GM12891 (cell line): ENCODE measurements around the gene RAPGEF5.

Experiments used
- POLR2A ChIP-seq: IDR thresholded peaks from 2 replicates; pipeline ENCODE4 v1.6.1; 2011; ENCODE audit warnings: low read depth, low read length, control low read depth
- POLR2AphosphoS5 ChIP-seq: IDR thresholded peaks from 2 replicates; pipeline ENCODE4 v1.6.1; 2011; ENCODE audit warnings: low read depth, low read length, control low read depth
- POU2F2 ChIP-seq: IDR thresholded peaks from 2 replicates; pipeline ENCODE4 v1.6.1; 2011; ENCODE audit warnings: low read depth, mild to moderate bottlenecking, control low read depth, low read length, moderate library complexity
- SPI1 ChIP-seq: IDR thresholded peaks from 2 replicates; pipeline ENCODE4 v1.6.1; 2011; ENCODE audit warnings: low read depth, low read length, control low read depth
- TAF1 ChIP-seq: IDR thresholded peaks from 2 replicates; pipeline ENCODE4 v1.6.1; 2011; ENCODE audit warnings: low read depth, low read length, control low read depth

- TF ChIP-seq POLR2A (no peak), POLR2AphosphoS5 (no peak), TAF1 (no peak), POU2F2 (no peak), SPI1 (no peak)
These were observed 115.1 kb downstream of the RAPGEF5 start for GRCh38 chr7:22241805-22242390.
